ENCODE results near the gene PIGC.

The PIGC gene

GRCh38 chr1:172460887-172461315 lies 17.0 kb upstream of the PIGC start:
- POLR2A ChIA-PET: interaction anchor here (0.6 kb wide), 1 partner anchor 940 kb away, joined by 3 read pairs; no protein-coding TSS in a partner anchor

DNA sequence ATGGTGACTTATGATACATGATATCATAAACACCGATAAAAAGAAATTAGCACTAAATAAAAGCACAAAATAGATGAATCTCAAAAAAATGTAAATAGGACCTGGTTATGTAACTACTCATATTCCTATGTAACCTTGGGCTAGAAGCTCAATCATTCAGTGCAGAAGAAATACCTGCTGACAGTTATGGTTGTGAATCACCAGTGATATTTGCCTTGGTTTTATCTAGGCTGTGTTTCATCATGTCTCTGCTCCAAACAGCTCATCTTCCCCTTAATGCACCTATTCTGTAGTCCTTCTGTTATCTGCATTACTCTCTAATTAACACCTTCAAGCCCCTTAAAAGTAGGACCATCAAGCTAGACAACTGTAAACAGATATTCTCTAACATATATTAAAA lies 16.3 kb upstream of the PIGC start:
- ChIA-PET POLR2A (interaction anchor here (0.6 kb wide), 1 partner anchor 939 kb away, joined by 3 read pairs; no protein-coding TSS in a partner anchor), CTCF (interaction anchor here (1.4 kb wide), 1 partner anchor 16 kb away, joined by 8 read pairs; the partner anchor contains the start of gene PIGC)
- no peaks in the 10 kb centered on the region for H3K9me3 ChIP-seq (ENCODE audit: control insufficient read depth, insufficient read depth, low read depth, low read length)
- H3K36me3 ChIP-seq (ENCODE audit: control insufficient read depth in 2 of 2, insufficient read depth in 1 of 2, low read length in 2 of 2): no peaks in the 10 kb centered on the region
- TF ChIP-seq ZNF302 (tag by site-specific recombination; IDR thresholded peaks at IDR 0.05; ENCODE audit: low read depth) (no peak), ZNF423 (tag by site-specific recombination; IDR thresholded peaks at IDR 0.05) (no peak), ZBTB17 (tag by site-specific recombination; IDR thresholded peaks at IDR 0.05) (no peak), ZNF2 (tag by site-specific recombination; IDR thresholded peaks at IDR 0.05) (no peak), ZNF747 (tag by site-specific recombination; IDR thresholded peaks at IDR 0.05) (no peak), ZNF654 (tag by site-specific recombination; IDR thresholded peaks at IDR 0.05; ENCODE audit: low read depth) (no peak)
- H3K27ac ChIP-seq (ENCODE audit: extremely low read depth, low read depth, low read length): no peak overlapping the region
- no peaks in the 10 kb centered on the region for H3K4me1 ChIP-seq (ENCODE audit: control insufficient read depth, insufficient read depth, low read length)
- H3K4me3 ChIP-seq (ENCODE audit: low read depth, low read length): no peak overlapping the region

More at GRCh38 chr1:172460887-172461315, 17.0 kb upstream of the PIGC start:
- TF ChIP-seq ZNF776 (tag by site-specific recombination; IDR thresholded peaks at IDR 0.05; ENCODE audit: borderline replicate concordance) (no peak), MZF1 (tag by site-specific recombination; IDR thresholded peaks at IDR 0.05; ENCODE audit: borderline replicate concordance) (peak; percentile 33; the same call in 1 of the 2 replicates)
- Histone ChIP-seq H3K4me3 (ENCODE audit: low read depth, low read length) (no peak overlapping the region), H3K4me1 (ENCODE audit: control insufficient read depth, insufficient read depth, low read length) (no peaks in the 10 kb centered on the region), H3K9me3 (ENCODE audit: control insufficient read depth, insufficient read depth, low read depth, low read length) (no peaks in the 10 kb centered on the region), H3K27ac (ENCODE audit: extremely low read depth, low read depth, low read length) (no peak overlapping the region), H3K36me3 (ENCODE audit: control insufficient read depth in 2 of 2, insufficient read depth in 1 of 2, low read length in 2 of 2) (no peaks in the 10 kb centered on the region)
- CTCF ChIA-PET: interaction anchor here (0.6 to 1.4 kb wide), 4 partner anchors 11 to 85 kb away, joined by 3 to 8 read pairs (median 5); partner anchors contain the start of gene PIGC

- POLR2A ChIA-PET: no interaction called here
- Histone ChIP-seq H3K36me3 (ENCODE audit: control insufficient read depth in 2 of 2, insufficient read depth in 1 of 2, low read length in 2 of 2) (no peaks in the 10 kb centered on the region), H3K4me1 (ENCODE audit: control insufficient read depth, insufficient read depth, low read length) (no peaks in the 10 kb centered on the region), H3K27ac (ENCODE audit: extremely low read depth, low read depth, low read length) (no peak overlapping the region), H3K9me3 (ENCODE audit: control insufficient read depth, insufficient read depth, low read depth, low read length) (no peaks in the 10 kb centered on the region), H3K4me3 (ENCODE audit: low read depth, low read length) (no peak overlapping the region)
- CTCF ChIA-PET: interaction anchor here (0.7 to 1.0 kb wide), 2 partner anchors 9 to 13 kb away, joined by 3 to 4 read pairs; no protein-coding TSS in a partner anchor
- TF ChIP-seq ZNF10 (tag by site-specific recombination; IDR thresholded peaks at IDR 0.05) (no peak), ZSCAN23 (tag by site-specific recombination; IDR thresholded peaks at IDR 0.05) (no peak), ZNF768 (tag by site-specific recombination; IDR thresholded peaks at IDR 0.05) (no peak), ZNF155 (tag by site-specific recombination; IDR thresholded peaks at IDR 0.05) (no peak), ZNF211 (tag by site-specific recombination; IDR thresholded peaks at IDR 0.05; ENCODE audit: low read depth) (no peak), ZNF473 (tag by site-specific recombination; IDR thresholded peaks at IDR 0.05) (no peak), ZNF529 (tag by site-specific recombination; IDR thresholded peaks at IDR 0.05; ENCODE audit: insufficient replicate concordance) (no peak), ZBTB17 (tag by site-specific recombination; IDR thresholded peaks at IDR 0.05) (no peak), MEIS1 (CRISPR knock-in tag; IDR thresholded peaks at IDR 0.05; ENCODE audit: borderline replicate concordance) (no peak), SCRT2 (tag by site-specific recombination; IDR thresholded peaks at IDR 0.05) (no peak), ZNF544 (tag by site-specific recombination; IDR thresholded peaks at IDR 0.05) (no peak), ZNF521 (tag by site-specific recombination; IDR thresholded peaks at IDR 0.05) (no peak), ZNF530 (tag by site-specific recombination; IDR thresholded peaks at IDR 0.05; ENCODE audit: low read depth) (no peak), ZNF701 (tag by site-specific recombination; IDR thresholded peaks at IDR 0.05) (no peak), HOXC10 (CRISPR knock-in tag; IDR thresholded peaks at IDR 0.05) (no peak), ZNF645 (tag by site-specific recombination; IDR thresholded peaks at IDR 0.05) (no peak)
- TF ChIP-seq, protein P1, sequence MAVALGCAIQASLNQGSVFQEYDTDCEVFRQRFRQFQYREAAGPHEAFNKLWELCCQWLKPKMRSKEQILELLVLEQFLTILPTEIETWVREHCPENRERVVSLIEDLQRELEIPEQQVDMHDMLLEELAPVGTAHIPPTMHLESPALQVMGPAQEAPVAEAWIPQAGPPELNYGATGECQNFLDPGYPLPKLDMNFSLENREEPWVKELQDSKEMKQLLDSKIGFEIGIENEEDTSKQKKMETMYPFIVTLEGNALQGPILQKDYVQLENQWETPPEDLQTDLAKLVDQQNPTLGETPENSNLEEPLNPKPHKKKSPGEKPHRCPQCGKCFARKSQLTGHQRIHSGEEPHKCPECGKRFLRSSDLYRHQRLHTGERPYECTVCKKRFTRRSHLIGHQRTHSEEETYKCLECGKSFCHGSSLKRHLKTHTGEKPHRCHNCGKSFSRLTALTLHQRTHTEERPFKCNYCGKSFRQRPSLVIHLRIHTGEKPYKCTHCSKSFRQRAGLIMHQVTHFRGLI (tag by site-specific recombination; IDR thresholded peaks at IDR 0.05): no peak
- TF ChIP-seq, protein P2, sequence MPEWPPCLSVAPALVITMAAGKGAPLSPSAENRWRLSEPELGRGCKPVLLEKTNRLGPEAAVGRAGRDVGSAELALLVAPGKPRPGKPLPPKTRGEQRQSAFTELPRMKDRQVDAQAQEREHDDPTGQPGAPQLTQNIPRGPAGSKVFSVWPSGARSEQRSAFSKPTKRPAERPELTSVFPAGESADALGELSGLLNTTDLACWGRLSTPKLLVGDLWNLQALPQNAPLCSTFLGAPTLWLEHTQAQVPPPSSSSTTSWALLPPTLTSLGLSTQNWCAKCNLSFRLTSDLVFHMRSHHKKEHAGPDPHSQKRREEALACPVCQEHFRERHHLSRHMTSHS (tag by site-specific recombination; IDR thresholded peaks at IDR 0.05): no peak
- TF ChIP-seq, protein P3, sequence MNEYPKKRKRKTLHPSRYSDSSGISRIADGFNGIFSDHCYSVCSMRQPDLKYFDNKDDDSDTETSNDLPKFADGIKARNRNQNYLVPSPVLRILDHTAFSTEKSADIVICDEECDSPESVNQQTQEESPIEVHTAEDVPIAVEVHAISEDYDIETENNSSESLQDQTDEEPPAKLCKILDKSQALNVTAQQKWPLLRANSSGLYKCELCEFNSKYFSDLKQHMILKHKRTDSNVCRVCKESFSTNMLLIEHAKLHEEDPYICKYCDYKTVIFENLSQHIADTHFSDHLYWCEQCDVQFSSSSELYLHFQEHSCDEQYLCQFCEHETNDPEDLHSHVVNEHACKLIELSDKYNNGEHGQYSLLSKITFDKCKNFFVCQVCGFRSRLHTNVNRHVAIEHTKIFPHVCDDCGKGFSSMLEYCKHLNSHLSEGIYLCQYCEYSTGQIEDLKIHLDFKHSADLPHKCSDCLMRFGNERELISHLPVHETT (tag by site-specific recombination; IDR thresholded peaks at IDR 0.05): no peak
Measured at GRCh38 chr1:172457479-172458130, 13.7 kb upstream of the PIGC start.
